NCI-H2171 (cell line): ENCODE data around the gene APMAP.
"Not testable (repeated sequence)": the region's sequence is repeated elsewhere in the genome, so short reads cannot be mapped to it uniquely, and the experiment has no call there.

Experiments
- DNase-seq: peaks from one replicate; lab custom pipeline; 2025; lab: John Stamatoyannopoulos, UW

The APMAP gene

GRCh38 chr20:25006431-25007167 lies 14.0 kb upstream of the APMAP start:
- no peak for DNase-seq

DNA sequence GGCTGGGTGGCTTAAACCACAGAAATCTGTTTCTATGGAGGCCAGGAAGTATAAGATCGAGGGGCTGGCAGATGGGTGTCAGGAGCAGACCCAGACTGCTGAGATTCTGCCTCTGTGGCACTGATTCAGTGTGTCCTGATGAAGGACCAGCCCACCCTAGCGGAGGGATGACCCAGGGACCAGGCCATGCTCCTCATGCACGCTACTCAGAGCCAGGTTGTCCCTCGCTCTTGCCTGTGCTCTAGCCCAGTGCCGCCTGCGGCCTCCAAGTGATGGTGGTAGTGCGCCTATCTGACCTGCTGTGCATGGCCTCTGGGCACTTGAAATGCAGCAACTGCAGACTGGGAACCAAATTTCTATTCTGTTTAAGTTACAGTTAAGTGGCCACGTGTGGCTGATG lies 13.1 kb upstream of the APMAP start:
- no peak for DNase-seq

GRCh38 chr20:25005220-25005619 lies 12.7 kb upstream of the APMAP start:
- no peak for DNase-seq

- DNase-seq, result no peak
Measured at GRCh38 chr20:25003002-25003401, 10.5 kb upstream of the APMAP start.

GRCh38 chr20:25001323-25001722 lies 8.8 kb upstream of the APMAP start:
- not testable (repeated sequence) for DNase-seq

GRCh38 chr20:25000268-25000801 lies 7.8 kb upstream of the APMAP start:
- no peak for DNase-seq

DNA sequence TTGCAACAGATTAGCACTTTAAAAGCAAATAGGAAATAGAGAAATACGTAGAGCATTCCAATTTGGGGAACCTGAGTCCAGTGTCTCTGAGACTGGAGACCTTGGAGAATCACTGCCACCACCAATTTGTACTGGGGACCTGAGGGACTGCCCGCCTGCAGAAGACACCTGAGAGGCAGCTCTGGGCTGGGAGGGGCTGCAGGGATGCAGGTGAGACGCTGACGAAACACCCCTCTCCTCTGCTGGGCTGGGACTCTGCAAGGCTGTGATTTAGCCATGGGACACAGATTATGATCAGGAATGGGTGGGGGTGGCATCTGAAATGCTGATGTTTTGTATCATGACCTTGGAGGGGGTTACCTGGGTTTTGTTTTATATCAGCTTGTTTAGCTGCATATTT lies 7.0 kb upstream of the APMAP start:
- DNase-seq, result no peak

DNA sequence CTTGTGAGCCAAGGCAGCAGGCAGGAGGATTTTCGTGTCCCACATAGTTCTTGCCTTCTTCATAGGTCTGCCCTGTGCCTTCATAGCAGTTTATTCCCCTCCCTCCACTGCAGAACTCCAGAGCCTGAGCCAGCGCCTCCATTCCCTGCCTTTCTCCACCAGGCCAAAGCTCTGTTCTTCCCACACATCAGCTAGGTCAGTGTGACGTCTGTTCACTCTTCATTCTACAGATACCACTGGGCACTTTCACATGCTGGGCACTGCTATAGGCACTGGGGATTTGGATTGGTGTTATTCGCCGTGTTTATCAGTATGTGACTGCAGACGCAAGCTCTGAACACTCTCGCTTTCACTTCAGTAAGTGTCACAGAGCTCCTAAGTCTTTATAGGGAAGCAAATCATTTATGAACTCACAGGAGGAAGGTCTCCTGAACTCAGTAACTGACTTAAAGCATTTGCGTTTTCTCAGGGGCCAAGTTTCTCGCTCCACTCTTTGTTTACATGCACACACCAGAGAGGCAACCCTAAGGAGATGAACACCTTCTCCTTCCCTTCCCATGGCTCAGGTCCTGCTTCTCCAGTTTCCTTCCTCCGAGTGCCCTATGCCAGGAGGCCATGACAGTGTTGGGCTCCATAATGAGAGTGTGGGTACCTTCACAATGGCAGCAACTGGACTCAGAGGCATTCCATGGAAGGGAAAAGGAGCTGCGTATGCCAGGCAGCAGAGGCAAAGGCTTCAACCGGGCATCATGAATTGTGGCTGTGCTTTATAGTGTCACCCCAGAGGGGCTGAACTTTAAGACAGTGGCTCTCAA lies 6.3 kb upstream of the APMAP start:
- no peak for DNase-seq

- no peak for DNase-seq
Measured at GRCh38 chr20:24998121-24998520, 5.6 kb upstream of the APMAP start.

GRCh38 chr20:24996449-24997377 lies 4.2 kb upstream of the APMAP start:
- DNase-seq, result no peak

DNA sequence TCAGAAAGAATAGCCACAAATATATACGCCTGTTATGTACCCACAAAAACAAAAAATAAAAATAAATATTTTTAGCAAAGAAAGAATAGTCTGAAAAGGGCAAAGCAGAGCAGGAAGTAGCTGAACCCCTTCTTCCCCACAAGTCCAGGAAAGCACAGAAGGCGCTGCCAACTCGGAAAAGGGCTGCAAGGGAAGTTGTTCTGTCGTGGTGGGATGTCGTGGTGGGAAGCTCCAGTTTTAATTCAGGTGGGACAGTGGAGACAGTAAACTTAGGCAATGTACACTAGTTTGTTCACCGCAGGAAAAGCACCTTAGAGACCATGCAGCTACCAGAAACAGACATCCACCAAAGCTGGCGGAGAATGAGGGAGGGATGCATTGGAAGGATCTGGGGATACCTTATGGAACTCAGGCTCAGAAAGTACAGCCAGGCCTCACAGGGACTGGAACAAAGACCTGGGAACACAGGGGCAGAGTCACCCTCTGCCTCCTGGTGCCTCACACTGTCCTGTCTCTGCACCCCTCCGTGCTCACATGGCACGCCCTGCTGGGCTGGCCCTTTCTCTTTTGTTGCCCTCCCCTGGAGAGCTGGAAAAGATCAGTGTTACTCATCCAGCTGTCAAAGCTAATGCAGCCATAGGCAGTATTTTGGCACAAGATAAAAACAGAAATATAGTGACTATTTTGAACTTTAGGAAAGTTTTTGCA lies 3.3 kb upstream of the APMAP start:
- DNase-seq, result no peak

- DNase-seq, result peak; percentile 81
Measured at GRCh38 chr20:24994470-24995368, 2.2 kb upstream of the APMAP start.

DNA sequence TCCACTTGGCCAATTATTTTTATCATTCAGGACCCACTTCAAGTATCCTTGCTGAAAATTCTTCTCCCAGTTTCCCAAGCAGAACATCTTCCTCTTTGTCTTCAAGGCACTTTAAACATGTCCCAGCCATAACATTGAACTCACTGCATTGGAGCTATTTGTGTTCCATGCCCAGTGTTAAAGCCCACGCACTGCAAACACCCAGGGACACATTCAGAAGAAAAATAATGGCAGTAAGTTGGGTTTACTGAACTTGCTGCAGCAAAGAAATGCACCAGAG lies 1.6 kb upstream of the APMAP start:
- DNase-seq, result no peak

DNA sequence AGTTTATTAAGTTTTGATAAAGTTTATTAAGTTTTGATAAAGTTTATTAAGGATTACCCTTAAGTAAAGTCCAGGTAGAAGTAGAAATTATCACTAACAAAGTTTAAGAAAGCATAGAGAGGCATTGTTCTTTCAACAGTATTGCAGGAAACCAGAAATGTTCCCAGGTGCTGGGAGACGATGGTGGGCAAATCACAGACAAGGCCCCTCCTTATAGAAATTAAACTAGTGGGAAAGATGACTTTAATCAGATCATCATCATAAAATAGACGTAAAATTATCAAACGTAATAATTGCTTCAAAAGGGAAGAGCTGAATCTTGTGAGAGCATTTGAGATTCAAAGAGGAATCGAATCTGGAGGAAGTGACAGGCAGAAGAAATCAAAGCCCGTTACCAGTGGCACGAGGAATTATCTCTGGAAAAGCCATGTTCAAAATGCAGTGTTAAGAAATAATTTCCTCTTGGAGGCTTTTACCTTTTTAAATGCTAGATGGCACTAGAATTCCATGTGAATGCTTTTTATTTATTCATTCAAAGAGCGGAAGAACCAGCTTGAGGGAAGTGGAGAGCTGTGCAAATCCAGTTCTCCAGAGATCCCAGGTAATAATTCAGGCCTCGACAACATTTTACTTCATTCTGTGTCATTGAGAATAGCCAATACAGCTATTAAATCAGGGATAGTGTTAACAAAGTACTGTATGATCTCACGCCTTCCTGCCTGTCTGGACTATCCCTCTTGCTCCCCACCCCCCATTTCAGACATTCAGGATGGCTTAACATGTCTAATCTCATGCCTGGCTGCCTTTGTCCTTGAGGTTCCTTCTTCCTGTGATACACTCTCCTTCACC lies 1.0 kb upstream of the APMAP start:
- DNase-seq, result peak; percentile 15

- DNase-seq, result peak; percentile 27
Measured at GRCh38 chr20:24991897-24992486, 559 bp downstream of the APMAP start.

- no peak for DNase-seq
Measured at GRCh38 chr20:24990810-24991252, 1.7 kb downstream of the APMAP start.

DNA sequence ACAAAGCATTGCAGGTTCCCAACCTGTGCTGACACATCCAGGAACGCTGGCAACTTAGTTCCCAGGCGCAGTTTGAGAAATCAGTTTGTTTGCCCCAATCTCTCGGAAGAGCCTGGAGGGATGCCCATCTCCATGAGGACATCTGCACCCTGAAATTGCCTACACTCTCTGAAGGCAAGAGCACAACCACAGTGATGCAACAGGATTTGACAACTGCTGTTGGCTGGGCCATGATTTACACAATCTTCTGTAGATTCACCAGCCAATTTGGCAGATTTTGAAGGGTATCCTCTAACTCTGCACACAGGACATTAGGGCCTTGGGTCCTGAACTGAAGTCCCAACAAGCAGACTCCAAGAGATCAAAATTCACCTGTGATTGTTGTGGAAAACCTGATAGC lies 3.4 kb downstream of the APMAP start:
- no peak for DNase-seq

GRCh38 chr20:24987873-24988835 lies 4.4 kb downstream of the APMAP start:
- no peak for DNase-seq
